GM12874 (cell line): ENCODE data around the gene MAML3.

Source experiments
- CTCF ChIP-seq: IDR thresholded peaks from 2 replicates; pipeline ENCODE4 v1.5.1; 2011; ENCODE audit warnings: low read depth, mild to moderate bottlenecking, control low read depth, low read length, moderate library complexity; ENCODE audit not compliant: insufficient read depth

MAML3 gene

DNA sequence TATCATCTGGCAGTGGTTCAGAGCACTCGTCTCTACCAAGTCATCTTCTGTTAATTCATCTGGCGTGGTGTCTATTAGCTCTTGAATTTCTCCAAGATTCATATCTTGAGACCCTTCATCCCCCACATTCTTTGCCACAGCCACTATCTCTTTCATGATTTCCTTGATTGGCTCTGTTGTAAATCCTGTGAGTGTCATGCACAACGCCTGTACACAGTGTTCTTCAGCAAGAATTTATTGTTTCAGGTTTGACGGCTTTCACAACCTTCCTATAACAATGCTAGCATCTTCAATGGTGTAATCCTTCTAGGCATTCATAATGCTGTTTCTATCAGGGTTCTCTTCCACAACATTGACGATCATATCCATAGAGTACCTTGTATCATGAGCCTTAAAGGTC is 457.5 kb downstream of the MAML3 start:
- TF ChIP-seq CTCF, result no peak

GRCh38 chr4:139694522-139695107 is 459.4 kb downstream of the MAML3 start:
- TF ChIP-seq CTCF, result no peak

GRCh38 chr4:139692309-139693012 is 461.5 kb downstream of the MAML3 start:
- peak; percentile 15; the same call in 1 of the 2 replicates for TF ChIP-seq CTCF

GRCh38 chr4:139690419-139690818 is 463.6 kb downstream of the MAML3 start:
- no peak for TF ChIP-seq CTCF

- TF ChIP-seq CTCF, result no peak
Observed at GRCh38 chr4:139689093-139689722, 464.8 kb downstream of the MAML3 start.

DNA sequence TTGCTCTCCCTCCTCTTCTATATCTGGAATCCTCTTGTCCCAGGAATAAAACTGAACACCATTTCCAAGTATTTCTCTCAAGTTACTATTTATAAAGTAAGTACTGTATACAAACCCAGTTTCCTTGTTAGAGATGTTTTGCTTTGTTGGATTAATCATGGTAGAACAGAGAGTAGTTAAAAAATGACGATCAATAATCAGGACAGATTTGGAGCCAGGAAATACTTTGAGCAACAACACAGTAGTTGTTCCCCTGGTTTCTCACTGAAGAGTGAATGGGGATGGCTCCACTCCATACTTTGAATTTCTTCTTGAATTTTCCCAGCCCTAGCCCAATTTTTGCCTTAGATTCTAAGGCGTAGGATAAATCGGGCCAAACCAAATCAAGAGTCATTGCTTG is 467.0 kb downstream of the MAML3 start:
- TF ChIP-seq CTCF, result no peak

DNA sequence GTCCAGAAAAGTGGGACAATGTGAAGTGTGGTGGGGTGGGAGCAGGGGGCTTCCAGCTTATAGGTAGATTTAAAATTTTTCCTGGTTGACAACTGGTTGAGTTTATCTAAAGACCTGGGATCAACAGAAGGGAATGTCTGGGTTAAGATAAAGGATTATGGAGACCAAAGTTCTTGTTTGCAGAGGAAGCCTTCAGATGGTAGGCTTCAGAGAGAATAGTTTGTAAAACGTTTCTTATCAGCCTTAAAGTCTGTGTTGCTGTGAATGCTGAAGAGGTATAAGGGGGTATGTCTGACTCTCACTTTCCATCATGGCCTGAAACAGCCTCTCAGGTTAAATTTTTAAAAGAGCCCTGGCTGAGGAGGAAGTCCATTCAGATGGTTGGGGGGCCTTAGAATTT is 467.9 kb downstream of the MAML3 start:
- no peak for TF ChIP-seq CTCF
